SK-N-SH (cell line): ENCODE results near the gene MCUB. TPM values are rescaled to one million over a fixed set of nuclear protein-coding genes. Genes with fewer than 3 reads are reported as not detected.

Experiments
- CTCF ChIA-PET: fragments of 300-600, 350-600 bp; formaldehyde crosslinking; extraction: SDS; loops from one replicate; lab custom pipeline; 2021; lab: Yijun Ruan, JAX
- POLR2A ChIA-PET: fragments of 350-600 bp; sonication (Branson Sonifier 250); formaldehyde crosslinking; extraction: SDS; loops from one replicate; lab custom pipeline; 2020; ENCODE audit warnings: antibody characterized with exemption, inconsistent platforms; lab: Yijun Ruan, JAX
- DNase-seq: peaks from one replicate; pipeline ENCODE4 v3.0.0; 2012
- H2AFZ ChIP-seq: fragments of 200-600 bp; sonication (generic); 2 replicates; pipeline ENCODE4 v1.8.1; 2016; ENCODE audit warnings: antibody characterized with exemption, mild to moderate bottlenecking, low read depth
- H3F3A ChIP-seq: fragments of 200-600 bp; sonication (generic); replicated peaks from 2 replicates; pipeline ENCODE3; 2016; ENCODE audit warnings: antibody characterized with exemption, mild to moderate bottlenecking; ENCODE audit not compliant: insufficient read depth
- H3K27ac ChIP-seq, 2 experiments: fragments of 200-500 bp in 1 of 2; fragments of 200-600 bp in 1 of 2; sonication (Bioruptor generic) in 1 of 2; sonication (generic), shearing (Covaris generic) in 1 of 2; 2 replicates each; pipeline versions ENCODE4 v1.5.1 to v1.6.1; 2014 to 2016; ENCODE audit warnings: low read depth in 2 of 2, inconsistent platforms in 1 of 2, low read length in 1 of 2, mild to moderate bottlenecking in 1 of 2, mixed read lengths in 1 of 2
- H3K27me3 ChIP-seq: fragments of 200-600 bp; sonication (generic), shearing (Covaris generic); 2 replicates; pipeline ENCODE4 v1.6.1; 2016; ENCODE audit warnings: mixed run types; ENCODE audit not compliant: insufficient read depth
- H3K36me3 ChIP-seq, 2 experiments: fragments of 200-500 bp in 1 of 2; fragments of 200-600 bp in 1 of 2; sonication (Bioruptor generic) in 1 of 2; sonication (generic) in 1 of 2; replicated peaks in 1 of 2; 2 replicates each; pipeline versions ENCODE3 to v1.5.1; 2014 to 2016; ENCODE audit warnings: low read length in 1 of 2, mild to moderate bottlenecking in 1 of 2; ENCODE audit not compliant: insufficient read depth in 2 of 2, control insufficient read depth in 1 of 2
- H3K4me1 ChIP-seq, 2 experiments: fragments of 200-500 bp in 1 of 2; fragments of 200-600 bp in 1 of 2; sonication (Bioruptor generic) in 1 of 2; sonication (generic), shearing (Covaris generic) in 1 of 2; 2 replicates each; pipeline versions ENCODE4 v1.5.1 to v1.6.1; 2014 to 2016; ENCODE audit warnings: low read depth in 1 of 2, low read length in 1 of 2, mixed run types in 1 of 2; ENCODE audit not compliant: insufficient read depth in 2 of 2, control insufficient read depth in 1 of 2
- H3K4me2 ChIP-seq: fragments of 200-600 bp; sonication (generic), shearing (Covaris generic); 2 replicates; pipeline ENCODE4 v1.6.1; 2017; ENCODE audit warnings: mixed run types
- H3K4me3 ChIP-seq, 2 experiments: fragments of 200-500 bp in 1 of 2; fragments of 200-600 bp in 1 of 2; sonication (Bioruptor generic) in 1 of 2; sonication (generic), shearing (Covaris generic) in 1 of 2; 2 replicates each; pipeline versions ENCODE4 v1.5.1 to v1.8.1; 2014 to 2016; ENCODE audit warnings: low read depth in 2 of 2, inconsistent platforms in 1 of 2, low read length in 1 of 2, mild to moderate bottlenecking in 1 of 2, mixed read lengths in 1 of 2, moderate library complexity in 1 of 2
- H3K79me2 ChIP-seq: fragments of 200-600 bp; sonication (generic); 2 replicates; pipeline ENCODE4 v1.8.1; 2017; ENCODE audit warnings: mild to moderate bottlenecking; ENCODE audit not compliant: insufficient read depth
- H3K9ac ChIP-seq: fragments of 200-600 bp; sonication (generic); 2 replicates; pipeline ENCODE4 v1.6.1; 2017; ENCODE audit warnings: mixed run types
- H3K9me2 ChIP-seq: fragments of 200-600 bp; sonication (generic); 2 replicates; pipeline ENCODE4 v1.6.1; 2017; ENCODE audit warnings: mixed run types
- H3K9me3 ChIP-seq: fragments of 200-600 bp; sonication (generic); 2 replicates; pipeline ENCODE4 v1.6.1; 2017; ENCODE audit warnings: mixed run types, mild to moderate bottlenecking, moderate library complexity
- H4K20me1 ChIP-seq: fragments of 200-600 bp; sonication (generic); 2 replicates; pipeline ENCODE4 v1.6.1; 2017; ENCODE audit warnings: mild to moderate bottlenecking, mixed run types; ENCODE audit not compliant: insufficient read depth
- ELF1 ChIP-seq: IDR thresholded peaks from 2 replicates; pipeline ENCODE4 v1.4.0; 2012
- EP300 ChIP-seq, 2 experiments: IDR thresholded peaks; 2 replicates each; pipeline versions ENCODE4 v1.4.0 to v1.6.1; 2012; ENCODE audit warnings: borderline replicate concordance in 1 of 2, low read depth in 1 of 2, low read length in 1 of 2
- EZH2phosphoT487 ChIP-seq: fragments of 200-600 bp; sonication (generic); IDR thresholded peaks from 2 replicates; pipeline ENCODE4 v1.6.1; 2017; ENCODE audit warnings: low read depth, mixed run types, mild to moderate bottlenecking, antibody characterized with exemption, moderate library complexity, borderline replicate concordance
- FOSL2 ChIP-seq: IDR thresholded peaks from 2 replicates; pipeline ENCODE4 v1.4.0; 2012; ENCODE audit warnings: low read depth, mild to moderate bottlenecking, moderate library complexity, borderline replicate concordance
- FOXJ3 ChIP-seq: sonication (generic); formaldehyde crosslinking; IDR thresholded peaks from 2 replicates; pipeline ENCODE4 v1.5.1; 2020; ENCODE audit warnings: mild to moderate bottlenecking, missing genetic modification reagents
- IRF3 ChIP-seq: fragments of 150-350 bp; IDR thresholded peaks from 2 replicates; pipeline ENCODE4 v1.6.1; 2016; ENCODE audit warnings: mild to moderate bottlenecking, low read depth, low read length
- JUND ChIP-seq: IDR thresholded peaks from 2 replicates; pipeline ENCODE4 v1.4.0; 2012
- MAX ChIP-seq: IDR thresholded peaks from 2 replicates; pipeline ENCODE4 v1.4.0; 2012; ENCODE audit warnings: low read depth
- MEF2A ChIP-seq: IDR thresholded peaks from 2 replicates; pipeline ENCODE4 v1.4.0; 2012; ENCODE audit warnings: low read depth, borderline replicate concordance
- MXI1 ChIP-seq: IDR thresholded peaks from 2 replicates; pipeline ENCODE4 v1.6.1; 2012; ENCODE audit warnings: mild to moderate bottlenecking, low read depth, low read length, improper control_type of control experiment
- NFIC ChIP-seq: IDR thresholded peaks from 2 replicates; pipeline ENCODE4 v1.4.0; 2012; ENCODE audit warnings: borderline replicate concordance
- RXRA ChIP-seq: IDR thresholded peaks from 2 replicates; pipeline ENCODE4 v1.4.0; 2012; ENCODE audit warnings: low read depth, mild to moderate bottlenecking, borderline replicate concordance
- TEAD4 ChIP-seq: IDR thresholded peaks from 2 replicates; pipeline ENCODE4 v1.4.0; 2012; ENCODE audit warnings: mild to moderate bottlenecking, borderline replicate concordance; ENCODE audit not compliant: insufficient read depth
- USF1 ChIP-seq: IDR thresholded peaks from 2 replicates; pipeline ENCODE4 v1.4.0; 2012; ENCODE audit warnings: low read depth, borderline replicate concordance
- ZBTB33 ChIP-seq: IDR thresholded peaks from 2 replicates; pipeline ENCODE4 v1.4.0; 2012; ENCODE audit warnings: low read depth, borderline replicate concordance
- WGBS: methylation state at CpG from one replicate; pipeline ENCODE4 v1.1.6; 2017; ENCODE audit warnings: low lambda C conversion rate; 5-methylcytosine and 5-hydroxymethylcytosine counted together
- polyA plus RNA-seq, 3 experiments: library from polyadenylated mRNA; depleted of rRNA; stranded (reverse); fragments of >200 nt; gene quantifications; 2 replicates each; pipeline ENCODE4 v1.2.3, GENCODE V29; 2012

MCUB gene
- polyA plus RNA-seq, 1 of the 3 experiments (the other 2 are of a cell fraction), result 39.3 TPM

GRCh38 chr4:109576462-109576861, 16.4 kb downstream of the MCUB start:
- Histone ChIP-seq H3K4me2 (no peak overlapping the region), H3K36me3 (no peaks in the 10 kb centered on the region), H3K9me3 (no peaks in the 10 kb centered on the region), H3F3A (no peaks in the 10 kb centered on the region), H2AFZ (no peak overlapping the region), H3K9me2 (no peaks in the 10 kb centered on the region), H4K20me1 (no peaks in the 10 kb centered on the region), H3K9ac (no peak overlapping the region), H3K27ac (no peak overlapping the region), H3K4me1 (no peaks in the 10 kb centered on the region; a peak in 1 of 4 replicates), H3K79me2 (peaks cover 3% of the 10 kb centered on the region; the same call in 1 of the 2 replicates), H3K27me3 (no peaks in the 10 kb centered on the region), H3K4me3 (no peak overlapping the region)
- 100% methylated on average over 2 of the region's 2 CpGs for WGBS
- no peak for DNase-seq
- TF ChIP-seq TEAD4 (no peak), EZH2phosphoT487 (no peak), ZBTB33 (no peak), EP300 (IDR thresholded peaks at IDR 0.05; ENCODE audit: borderline replicate concordance in 1 of 2, low read depth in 1 of 2, low read length in 1 of 2) (no peak), FOSL2 (no peak), FOXJ3 (no peak), USF1 (no peak), RXRA (no peak), ELF1 (no peak), MEF2A (no peak), MXI1 (no peak), MAX (no peak), NFIC (no peak), IRF3 (no peak), JUND (no peak)
- ChIA-PET CTCF (no interaction called here), POLR2A (no interaction called here)
